ENCODE measurements around the gene AFDN.

- TF ChIP-seq POLR2A (IDR thresholded peaks at IDR 0.05) (no peak), POLR2AphosphoS5 (IDR thresholded peaks at IDR 0.05) (no peak), EP300 (IDR thresholded peaks at IDR 0.05; ENCODE audit: low read depth) (no peak)
- TF ChIP-seq, protein P1, sequence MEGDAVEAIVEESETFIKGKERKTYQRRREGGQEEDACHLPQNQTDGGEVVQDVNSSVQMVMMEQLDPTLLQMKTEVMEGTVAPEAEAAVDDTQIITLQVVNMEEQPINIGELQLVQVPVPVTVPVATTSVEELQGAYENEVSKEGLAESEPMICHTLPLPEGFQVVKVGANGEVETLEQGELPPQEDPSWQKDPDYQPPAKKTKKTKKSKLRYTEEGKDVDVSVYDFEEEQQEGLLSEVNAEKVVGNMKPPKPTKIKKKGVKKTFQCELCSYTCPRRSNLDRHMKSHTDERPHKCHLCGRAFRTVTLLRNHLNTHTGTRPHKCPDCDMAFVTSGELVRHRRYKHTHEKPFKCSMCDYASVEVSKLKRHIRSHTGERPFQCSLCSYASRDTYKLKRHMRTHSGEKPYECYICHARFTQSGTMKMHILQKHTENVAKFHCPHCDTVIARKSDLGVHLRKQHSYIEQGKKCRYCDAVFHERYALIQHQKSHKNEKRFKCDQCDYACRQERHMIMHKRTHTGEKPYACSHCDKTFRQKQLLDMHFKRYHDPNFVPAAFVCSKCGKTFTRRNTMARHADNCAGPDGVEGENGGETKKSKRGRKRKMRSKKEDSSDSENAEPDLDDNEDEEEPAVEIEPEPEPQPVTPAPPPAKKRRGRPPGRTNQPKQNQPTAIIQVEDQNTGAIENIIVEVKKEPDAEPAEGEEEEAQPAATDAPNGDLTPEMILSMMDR (IDR thresholded peaks at IDR 0.05): no peak
Observed at GRCh38 chr6:167836721-167837120, 10.0 kb downstream of the AFDN start.
